ENCODE data around the gene CRACR2B. TPM values are rescaled to one million over a fixed set of nuclear protein-coding genes. Genes with fewer than 3 reads are reported as not detected.
A peak's percentile ranks its signal among the peaks of the same experiment; 100 is the strongest.

The CRACR2B gene
- total and polyA plus RNA-seq, 2 of the 13 experiments (the other 11 are each of a cell fraction or from before 2014, with no cell fraction given): 14.9 to 21.0 TPM

GRCh38 chr11:843818-844692 lies 16.3 kb downstream of the CRACR2B start (continued):
- TF ChIP-seq STAT6 (CRISPR knock-in tag; IDR thresholded peaks at IDR 0.05; ENCODE audit: borderline replicate concordance): no peak
- no peak for TF ChIP-seq SNRNP70 (IDR thresholded peaks at IDR 0.05; ENCODE audit: low read depth, low read length)
- TF ChIP-seq RFX5 (IDR thresholded peaks at IDR 0.05; ENCODE audit: low read depth, low read length): no peak
- TF ChIP-seq RCOR2 (CRISPR knock-in tag; IDR thresholded peaks at IDR 0.05): no peak
- TF ChIP-seq ZNF597 (CRISPR knock-in tag; IDR thresholded peaks at IDR 0.05): no peak
- no peak for TF ChIP-seq SMAD3 (CRISPR knock-in tag; IDR thresholded peaks at IDR 0.05)
- peak; percentile 63; the same call in 1 of the 2 replicates for TF ChIP-seq TRAFD1 (CRISPR knock-in tag; IDR thresholded peaks at IDR 0.05; ENCODE audit: borderline replicate concordance)
- no peak for TF ChIP-seq ISL2 (CRISPR knock-in tag; IDR thresholded peaks at IDR 0.05)
- no peak for TF ChIP-seq ZFP37 (CRISPR knock-in tag; IDR thresholded peaks at IDR 0.05; ENCODE audit: borderline replicate concordance)
- no peak for TF ChIP-seq ZNF513 (CRISPR knock-in tag; conservative IDR thresholded peaks at IDR 0.05)
- TF ChIP-seq ZNF350 (CRISPR knock-in tag; IDR thresholded peaks at IDR 0.05; ENCODE audit: borderline replicate concordance, low read depth): no peak
- no peak for TF ChIP-seq ZNF616 (CRISPR knock-in tag; IDR thresholded peaks at IDR 0.05; ENCODE audit: low read depth)
- TF ChIP-seq CREM (IDR thresholded peaks at IDR 0.05): no peak; the same call in 1 of the 2 replicates
- TF ChIP-seq CREM (CRISPR knock-in tag; IDR thresholded peaks at IDR 0.05): no peak
- peak; percentile 75 for TF ChIP-seq FOSL2 (CRISPR knock-in tag; IDR thresholded peaks at IDR 0.05)
- no peak for TF ChIP-seq POLR2AphosphoS2 (IDR thresholded peaks at IDR 0.05; ENCODE audit: low read depth, low read length)

Measured in HepG2 (cell line).